IPS-20b (cell line): ENCODE data around the gene PIRT.
"Not testable (repeated sequence)": the region's sequence is repeated elsewhere in the genome, so short reads cannot be mapped to it uniquely, and the experiment has no call there.

Source experiments
- H3K27ac ChIP-seq: one replicate; pipeline ENCODE4 v1.5.1; 2013; ENCODE audit warnings: low read length
- H3K27me3 ChIP-seq: 2 replicates; pipeline ENCODE4 v1.6.1; 2013; ENCODE audit warnings: mild to moderate bottlenecking, low read length, inconsistent platforms; ENCODE audit not compliant: insufficient read depth
- H3K36me3 ChIP-seq: 2 replicates; pipeline ENCODE4 v1.6.1; 2013; ENCODE audit warnings: low read depth, mild to moderate bottlenecking, inconsistent platforms, low read length, moderate library complexity; ENCODE audit not compliant: insufficient read depth
- H3K4me1 ChIP-seq: 2 replicates; pipeline ENCODE4 v1.6.1; 2013; ENCODE audit warnings: mild to moderate bottlenecking, control low read depth, inconsistent platforms, low read length, moderate library complexity; ENCODE audit not compliant: insufficient read depth
- H3K4me3 ChIP-seq: 2 replicates; pipeline ENCODE4 v1.5.1; 2013; ENCODE audit warnings: mild to moderate bottlenecking, low read length, inconsistent platforms
- H3K9ac ChIP-seq: 2 replicates; pipeline ENCODE4 v1.6.1; 2013; ENCODE audit warnings: low read depth, mild to moderate bottlenecking, inconsistent platforms, low read length, moderate library complexity
- H3K9me3 ChIP-seq: 2 replicates; pipeline ENCODE4 v1.6.1; 2013; ENCODE audit warnings: mild to moderate bottlenecking, low read depth, low read length, inconsistent platforms; ENCODE audit not compliant: insufficient read depth

The PIRT gene

DNA sequence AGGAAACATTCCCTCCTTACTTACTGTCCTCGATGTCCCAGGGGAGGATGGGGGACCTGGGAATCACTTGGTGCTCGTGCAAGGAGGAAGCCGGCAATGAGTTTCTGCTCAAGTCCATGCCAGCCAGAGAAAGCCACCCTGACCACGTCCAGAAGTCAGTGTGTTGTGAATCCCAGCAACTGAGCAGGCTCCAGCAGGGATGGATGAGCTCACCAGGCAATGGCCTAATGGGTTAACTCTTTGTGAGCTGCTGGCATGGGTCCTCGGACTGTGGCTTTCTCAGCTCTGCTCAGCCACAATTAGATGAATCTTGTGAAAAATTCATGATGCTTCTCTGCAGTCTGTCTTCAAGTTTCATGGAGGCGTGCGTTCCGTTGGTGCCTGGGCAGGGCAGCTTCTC is at the start of gene PIRT:
Gene PIRT (minus strand): TSS at position 167 of the 400 bp plus-strand sequence. CDS start 12,442 bp downstream, outside the sequence.
- Histone ChIP-seq H3K4me3 (no peak within 1 kb of the TSS), H3K36me3 (no peaks in the 10 kb centered on the region), H3K9ac (no peak within 1 kb of the TSS), H3K4me1 (peaks cover 5% of the 10 kb centered on the region; the same call in 1 of the 2 replicates), H3K27ac (no peak within 1 kb of the TSS), H3K9me3 (no peaks in the 10 kb centered on the region), H3K27me3 (no peaks in the 10 kb centered on the region)

DNA sequence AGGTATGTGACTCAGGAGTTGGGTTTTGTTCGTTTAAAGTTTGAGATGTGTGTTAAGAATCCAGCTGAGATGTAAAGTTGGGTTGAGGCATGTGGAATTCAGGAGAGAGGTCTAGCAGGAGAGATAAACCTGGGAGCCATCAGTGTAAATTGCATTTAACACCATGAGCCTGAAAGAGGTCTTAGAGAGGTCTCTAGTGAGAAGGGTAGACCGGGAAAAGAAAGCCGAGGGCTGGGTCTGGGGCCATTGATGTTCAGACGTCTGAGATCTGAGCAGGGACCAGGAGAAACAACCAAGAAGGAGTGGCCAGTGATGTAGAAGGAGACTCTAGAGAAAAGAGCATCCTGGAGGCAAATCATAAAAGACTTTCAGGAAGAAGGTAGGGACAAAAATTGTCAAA is 44.1 kb upstream of the PIRT start:
- H3K4me3 ChIP-seq = no peak overlapping the region
- no peak overlapping the region for H3K9ac ChIP-seq

DNA sequence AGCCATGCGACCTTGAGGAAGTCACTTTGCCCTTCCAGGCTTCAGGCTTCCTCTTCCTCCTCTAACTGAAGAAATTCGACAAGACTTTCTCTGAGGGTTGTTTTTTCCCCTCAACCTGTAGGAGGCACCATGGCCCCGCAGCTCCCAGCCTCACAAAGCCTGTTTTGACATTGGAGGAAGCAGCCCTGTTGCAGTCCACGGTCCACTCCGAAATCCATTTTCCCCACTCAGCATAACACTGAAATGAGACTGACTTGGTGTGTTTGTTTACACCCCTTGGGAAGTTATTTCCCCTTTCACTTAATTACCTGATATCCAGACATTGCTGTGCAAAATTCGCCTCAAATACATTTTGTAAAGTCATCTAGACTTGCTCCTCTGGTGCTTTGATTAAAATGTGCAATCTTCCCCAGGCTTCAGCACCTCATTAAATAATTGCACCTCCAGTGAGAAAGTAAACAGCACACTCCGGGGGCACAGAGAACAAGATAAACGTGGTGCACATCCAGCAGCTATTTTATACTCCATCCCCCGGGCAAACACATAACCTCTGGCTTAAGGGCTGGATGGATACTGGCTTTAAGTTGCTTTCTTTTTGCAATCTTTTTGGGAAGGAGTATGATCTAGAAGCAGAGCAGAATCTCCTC is 41.4 kb upstream of the PIRT start:
- Histone ChIP-seq H3K4me3 (no peak overlapping the region), H3K27ac (no peak overlapping the region), H3K9me3 (no peaks in the 10 kb centered on the region), H3K9ac (no peak overlapping the region), H3K27me3 (no peaks in the 10 kb centered on the region; the same call in 1 of the 2 replicates), H3K4me1 (no peaks in the 10 kb centered on the region), H3K36me3 (no peaks in the 10 kb centered on the region)

More for the DNA sequence above, 44.1 kb upstream of the PIRT start:
- H3K4me1 ChIP-seq = no peaks in the 10 kb centered on the region
- H3K9me3 ChIP-seq = no peaks in the 10 kb centered on the region
- H3K36me3 ChIP-seq = no peaks in the 10 kb centered on the region
- H3K27me3 ChIP-seq = no peaks in the 10 kb centered on the region; the same call in 1 of the 2 replicates
- no peak overlapping the region for H3K27ac ChIP-seq

DNA sequence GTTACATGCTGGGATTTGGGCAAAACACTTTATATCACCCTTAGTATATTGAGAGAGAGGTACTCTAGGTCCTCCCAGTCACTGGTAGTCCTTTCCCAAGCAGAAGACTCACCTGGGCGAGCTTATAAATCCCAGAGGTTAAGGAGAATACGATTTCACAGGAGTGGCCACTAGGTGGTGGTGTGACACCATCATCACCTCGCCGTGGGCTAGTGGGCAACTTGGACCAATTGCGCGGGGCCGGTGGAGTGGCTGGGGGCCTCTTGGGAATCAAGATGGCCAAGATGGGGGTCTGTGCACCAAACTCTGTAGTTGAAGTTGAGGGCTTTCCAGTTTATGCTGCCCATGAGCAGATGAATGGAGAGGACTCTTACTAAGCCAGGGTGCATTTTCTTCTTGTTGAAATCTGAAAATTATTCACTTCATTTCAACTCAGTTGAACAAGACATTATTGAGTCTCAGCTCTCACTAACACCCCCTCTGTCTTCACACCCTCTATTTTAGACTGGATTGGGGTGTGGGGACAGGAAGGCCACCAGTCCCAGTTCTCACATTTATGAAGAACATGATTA is 38.2 kb upstream of the PIRT start:
- no peaks in the 10 kb centered on the region for H3K36me3 ChIP-seq
- H3K4me3 ChIP-seq = no peak overlapping the region
- H3K9ac ChIP-seq = no peak overlapping the region
- H3K4me1 ChIP-seq = no peaks in the 10 kb centered on the region
- H3K27ac ChIP-seq = no peak overlapping the region
- no peaks in the 10 kb centered on the region for H3K9me3 ChIP-seq
- H3K27me3 ChIP-seq = no peaks in the 10 kb centered on the region; the same call in 1 of the 2 replicates

DNA sequence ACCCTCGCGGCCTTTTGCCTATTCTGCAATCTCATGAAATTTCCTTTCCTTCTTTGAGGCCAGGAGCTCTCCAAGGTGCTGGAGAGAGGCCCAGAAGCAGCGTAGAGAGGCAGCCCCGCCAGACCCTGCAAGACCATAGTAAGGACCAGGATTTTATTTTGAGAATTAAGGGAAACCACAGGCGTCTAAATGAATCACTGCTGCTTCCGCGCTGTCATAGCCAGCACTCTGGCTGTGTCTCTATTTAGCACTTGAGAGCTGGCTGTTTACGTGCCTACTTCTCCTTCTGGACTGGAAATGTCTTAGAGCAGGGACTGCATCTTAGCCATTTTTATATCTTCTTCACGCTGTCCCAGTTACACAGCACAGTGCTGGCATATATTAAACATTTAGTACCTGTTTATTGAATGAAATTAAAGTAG is 37.6 kb upstream of the PIRT start:
- H3K27ac ChIP-seq = no peak overlapping the region

DNA sequence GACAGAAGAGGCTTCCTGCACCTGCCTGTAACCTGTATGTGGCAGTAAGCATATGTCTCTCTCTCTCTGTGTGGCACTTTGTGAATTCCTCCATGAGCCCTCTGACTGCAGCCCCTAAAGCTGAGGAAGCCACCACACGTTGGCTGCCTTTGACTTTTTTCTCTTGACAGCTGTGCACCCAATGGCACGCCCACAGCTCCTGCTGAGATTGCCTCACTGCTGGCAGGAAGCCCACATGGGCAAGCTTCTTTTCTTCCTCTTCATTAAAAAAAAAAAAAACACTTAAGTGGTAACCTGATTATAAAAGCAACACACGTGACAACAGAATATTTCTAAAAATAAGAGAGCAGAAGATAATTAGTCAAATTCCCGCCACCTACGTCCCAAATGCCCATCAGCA is 34.0 kb upstream of the PIRT start:
- H3K4me3 ChIP-seq = no peak overlapping the region
- no peaks in the 10 kb centered on the region for H3K9me3 ChIP-seq
- no peaks in the 10 kb centered on the region for H3K27me3 ChIP-seq
- H3K27ac ChIP-seq = no peak overlapping the region
- no peak overlapping the region for H3K9ac ChIP-seq
- no peaks in the 10 kb centered on the region for H3K4me1 ChIP-seq
- no peaks in the 10 kb centered on the region for H3K36me3 ChIP-seq

More for the DNA sequence above, 37.6 kb upstream of the PIRT start:
- Histone ChIP-seq H3K4me3 (no peak overlapping the region), H3K4me1 (no peaks in the 10 kb centered on the region), H3K9ac (no peak overlapping the region), H3K27me3 (no peaks in the 10 kb centered on the region; the same call in 1 of the 2 replicates), H3K36me3 (no peaks in the 10 kb centered on the region), H3K9me3 (no peaks in the 10 kb centered on the region)

DNA sequence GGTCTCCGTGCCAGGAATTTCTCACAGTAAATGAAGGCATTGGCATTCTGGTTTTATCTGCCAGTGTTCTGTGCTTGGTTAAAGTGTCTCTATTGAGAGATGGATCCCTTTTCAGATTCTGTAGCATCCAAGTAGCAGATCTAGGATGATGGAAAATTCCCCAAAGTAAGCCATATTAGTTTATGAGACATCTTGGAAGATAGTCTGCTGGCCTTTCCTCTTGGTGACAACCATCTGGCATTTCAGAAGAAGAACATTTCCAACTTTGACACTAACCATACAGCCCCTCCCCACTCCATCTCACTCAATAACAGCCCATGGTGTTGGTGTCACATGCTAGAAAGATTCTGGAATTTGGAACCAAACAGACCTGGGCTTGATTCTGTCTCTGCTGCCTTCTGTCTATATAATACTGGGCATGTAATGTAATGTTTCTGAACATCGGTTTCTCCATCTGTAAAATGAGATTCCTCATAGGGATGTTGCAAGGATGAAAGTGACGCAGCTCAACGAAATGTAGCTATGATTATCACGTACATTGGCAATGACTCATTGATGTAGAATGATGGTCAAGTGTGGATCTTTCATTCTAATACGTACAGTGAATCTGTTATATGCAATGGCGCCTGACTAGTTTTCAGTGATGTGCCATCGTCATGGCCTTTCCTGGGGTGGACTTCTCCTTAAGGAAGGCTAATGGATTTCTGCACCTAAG is 32.6 kb upstream of the PIRT start:
- H3K9ac ChIP-seq = no peak overlapping the region
- H3K36me3 ChIP-seq = no peaks in the 10 kb centered on the region
- H3K4me1 ChIP-seq = no peaks in the 10 kb centered on the region
- no peaks in the 10 kb centered on the region for H3K27me3 ChIP-seq
- H3K4me3 ChIP-seq = no peak overlapping the region
- H3K9me3 ChIP-seq = no peaks in the 10 kb centered on the region
- H3K27ac ChIP-seq = no peak overlapping the region

DNA sequence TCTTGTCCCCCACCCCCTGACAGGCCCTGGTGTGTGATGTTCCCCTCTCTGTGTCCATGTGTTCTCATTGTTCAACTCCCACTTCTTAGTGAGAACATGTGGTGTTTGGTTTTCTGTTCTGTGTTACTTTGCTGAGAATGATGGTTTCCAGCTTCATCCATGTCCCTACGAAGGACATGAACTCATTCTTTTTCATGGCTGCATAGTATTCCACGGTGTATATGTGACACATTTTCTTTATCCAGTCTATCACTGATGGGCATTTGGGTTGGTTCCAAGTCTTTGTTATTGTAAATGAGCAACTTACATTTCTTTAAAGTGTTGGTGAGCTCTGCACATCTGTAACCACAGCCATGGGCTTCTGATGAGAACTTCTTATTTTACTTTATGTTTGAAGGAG is 30.9 kb upstream of the PIRT start:
- H3K4me1 ChIP-seq, H3K9ac ChIP-seq, H3K36me3 ChIP-seq, H3K27ac ChIP-seq, H3K27me3 ChIP-seq, H3K4me3 ChIP-seq, H3K9me3 ChIP-seq: not testable (repeated sequence)

DNA sequence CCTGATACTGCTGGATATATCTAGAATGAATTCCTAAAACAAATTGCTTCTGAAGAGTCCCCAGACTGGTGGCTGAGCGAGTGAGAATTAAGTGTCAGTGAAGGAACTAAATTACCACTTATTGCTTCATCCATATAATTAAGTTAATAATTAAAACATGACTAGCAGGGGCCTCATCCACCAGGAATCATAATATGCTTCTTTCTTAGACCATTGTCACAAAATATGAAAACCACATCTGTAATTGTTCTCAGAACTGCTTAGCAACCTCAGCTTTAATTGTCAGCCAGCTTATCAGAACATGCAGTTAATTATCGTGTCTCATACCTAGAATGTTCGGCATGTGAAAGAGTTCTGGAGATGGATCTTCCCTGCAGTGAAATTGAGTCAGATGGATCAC is 21.2 kb upstream of the PIRT start:
- H3K27me3 ChIP-seq = no peaks in the 10 kb centered on the region
- H3K9me3 ChIP-seq = no peaks in the 10 kb centered on the region
- no peak overlapping the region for H3K4me3 ChIP-seq
- no peak overlapping the region for H3K9ac ChIP-seq
- H3K36me3 ChIP-seq = no peaks in the 10 kb centered on the region
- no peaks in the 10 kb centered on the region for H3K4me1 ChIP-seq
- H3K27ac ChIP-seq = no peak overlapping the region

DNA sequence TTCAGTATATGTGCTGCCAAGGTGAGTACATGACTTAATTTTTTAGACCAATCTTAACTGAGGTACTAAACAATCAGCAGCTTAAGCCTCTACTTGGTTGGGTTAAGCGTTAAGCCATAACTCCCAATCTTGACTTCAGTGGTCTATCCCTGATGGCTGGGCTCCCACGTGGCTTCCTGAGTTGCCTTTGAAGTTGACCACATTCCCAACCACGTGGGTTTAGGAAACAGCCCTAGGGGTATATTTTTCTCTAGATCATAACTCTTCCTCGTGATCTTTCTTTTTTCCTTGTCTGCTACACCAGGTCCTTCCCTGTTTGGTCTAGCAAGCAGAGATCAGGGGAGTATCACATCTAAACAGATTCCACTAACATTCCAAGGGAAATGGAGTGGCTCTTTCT is 20.1 kb upstream of the PIRT start:
- no peak overlapping the region for H3K4me3 ChIP-seq
- H3K4me1 ChIP-seq = no peaks in the 10 kb centered on the region
- H3K27me3 ChIP-seq = no peaks in the 10 kb centered on the region
- H3K27ac ChIP-seq = no peak overlapping the region
- H3K36me3 ChIP-seq = no peaks in the 10 kb centered on the region
- H3K9ac ChIP-seq = no peak overlapping the region
- no peaks in the 10 kb centered on the region for H3K9me3 ChIP-seq

DNA sequence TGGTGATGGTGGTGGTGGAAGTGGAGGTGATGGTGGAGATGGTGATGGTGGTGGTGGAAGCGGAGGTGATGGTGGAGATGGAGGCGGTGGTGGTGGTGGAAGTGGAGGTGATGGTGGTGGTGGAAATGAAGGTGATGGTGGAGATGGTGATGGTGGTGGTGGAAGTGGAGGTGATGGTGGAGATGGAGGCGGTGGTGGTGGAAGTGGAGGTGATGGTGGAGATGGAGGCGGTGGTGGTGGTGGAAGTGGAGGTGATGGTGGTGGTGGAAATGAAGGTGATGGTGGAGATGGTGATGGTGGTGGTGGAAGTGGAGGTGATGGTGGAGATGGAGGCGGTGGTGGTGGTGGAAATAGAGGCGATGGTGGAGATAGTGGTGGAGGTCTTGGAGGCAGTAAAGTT is 8.7 kb upstream of the PIRT start:
- H3K27me3 ChIP-seq = peaks cover 21% of the 10 kb centered on the region; the same call in 1 of the 2 replicates
- H3K4me1 ChIP-seq = peaks cover 15% of the 10 kb centered on the region
- not testable (repeated sequence) for H3K27ac ChIP-seq

DNA sequence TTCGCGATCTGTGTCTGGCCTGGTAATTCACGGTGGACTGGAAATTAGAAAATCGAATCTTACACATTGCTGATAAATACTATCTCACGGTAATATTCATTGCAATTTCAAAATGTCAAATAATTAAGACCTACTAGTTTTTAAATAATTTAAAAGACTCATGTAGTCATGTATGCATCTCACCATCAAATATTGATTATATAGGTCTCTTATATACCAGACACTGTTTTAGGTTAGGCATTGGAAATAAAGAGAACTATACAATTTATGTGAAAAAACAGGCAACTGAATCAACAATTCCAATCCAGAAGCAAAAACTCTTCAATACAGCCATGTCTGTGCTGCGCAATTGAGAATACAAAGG is 7.5 kb upstream of the PIRT start:
- Histone ChIP-seq H3K4me3 (peak overlapping the region; percentile 81; the same call in 1 of the 2 replicates), H3K4me1 (peaks cover 15% of the 10 kb centered on the region), H3K27me3 (peaks cover 21% of the 10 kb centered on the region; the same call in 1 of the 2 replicates), H3K9me3 (no peaks in the 10 kb centered on the region), H3K27ac (no peak overlapping the region), H3K36me3 (no peaks in the 10 kb centered on the region), H3K9ac (no peak overlapping the region)

More for the DNA sequence above, 8.7 kb upstream of the PIRT start:
- not testable (repeated sequence) for H3K9ac ChIP-seq, H3K36me3 ChIP-seq, H3K4me3 ChIP-seq, H3K9me3 ChIP-seq
